ENCODE measurements around the gene MLLT3. TPM values are rescaled to one million over a fixed set of nuclear protein-coding genes. Genes with fewer than 3 reads are reported as not detected.

MLLT3 gene
- total and polyA plus RNA-seq, 2 of the 8 experiments (the other 6 are each of a cell fraction or from before 2014, with no cell fraction given), result 5.9 to 9.6 TPM

GRCh38 chr9:20462410-20462809 lies 159.9 kb downstream of the MLLT3 start:
- no peaks in the 10 kb centered on the region for H3K9me3 ChIP-seq (ENCODE audit: insufficient read depth in 2 of 2, low read depth in 1 of 2, low read length in 1 of 2)
- no peak overlapping the region for H3K9ac ChIP-seq (replicated peaks in 1 of 4; ENCODE audit: extremely low read depth in 1 of 4, low read depth in 3 of 4, low read length in 3 of 4)
- no peaks in the 10 kb centered on the region for H4K20me1 ChIP-seq (replicated peaks in 1 of 2; ENCODE audit: control insufficient read depth in 1 of 2, insufficient read depth in 2 of 2, low read length in 2 of 2)
- no peaks in the 10 kb centered on the region for H3K79me1 ChIP-seq (ENCODE audit: low read depth, low read length)
- no peak overlapping the region for H2BK20ac ChIP-seq (ENCODE audit: low read length)
- H3K14ac ChIP-seq (ENCODE audit: insufficient read length), result no peak overlapping the region
- H3K23me2 ChIP-seq (ENCODE audit: low read depth, low read length), result no peaks in the 10 kb centered on the region
- CTCF ChIA-PET (ENCODE audit: partially characterized antibody), result interaction anchor here (0.6 to 2.8 kb wide), 6 partner anchors 9 to 516 kb away, joined by 3 to 13 read pairs (median 4); no protein-coding TSS in a partner anchor
- no peak for DNase-seq (ENCODE audit: low read depth in 1 of 2, low spot score in 2 of 2)
- no peak overlapping the region for H2AK5ac ChIP-seq (ENCODE audit: low read depth, low read length)
- TF ChIP-seq KDM1A (IDR thresholded peaks at IDR 0.05; ENCODE audit: borderline replicate concordance, low read length) (no peak), BACH1 (IDR thresholded peaks at IDR 0.05; ENCODE audit: low read length) (no peak), TAF1 (IDR thresholded peaks at IDR 0.05; ENCODE audit: low read depth, low read length) (no peak), RAD21 (IDR thresholded peaks at IDR 0.05 in 1 of 2, conservative IDR thresholded peaks at IDR 0.05 in 1 of 2; ENCODE audit: low read depth in 2 of 2, low read length in 2 of 2) (peak; percentile 43 to 58), TEAD4 (IDR thresholded peaks at IDR 0.05; ENCODE audit: low read depth, low read length) (no peak), CTCF (IDR thresholded peaks at IDR 0.05; ENCODE audit: control extremely low read depth in 1 of 3, insufficient read depth in 1 of 3, low read depth in 1 of 3, low read length in 3 of 3) (peak; percentile 45 to 60 (median 51)), CEBPB (IDR thresholded peaks at IDR 0.05; ENCODE audit: low read depth, low read length) (peak; percentile 70), SIN3A (conservative IDR thresholded peaks at IDR 0.05 in 1 of 2, IDR thresholded peaks at IDR 0.05 in 1 of 2; ENCODE audit: low read depth in 1 of 2, low read length in 2 of 2) (no peak), JUN (IDR thresholded peaks at IDR 0.05; ENCODE audit: low read depth, low read length) (no peak), POU5F1 (IDR thresholded peaks at IDR 0.05; ENCODE audit: low read depth, low read length) (no peak), RXRA (IDR thresholded peaks at IDR 0.05; ENCODE audit: insufficient read depth, low read depth, low read length) (no peak), TCF12 (IDR thresholded peaks at IDR 0.05; ENCODE audit: low read depth, low read length) (no peak)
- no peak overlapping the region; the same call in 1 of the 2 replicates for H3K18ac ChIP-seq (ENCODE audit: extremely low read depth, low read length)
- no peaks in the 10 kb centered on the region for H3K36me3 ChIP-seq (ENCODE audit: control insufficient read depth in 2 of 4, insufficient read depth in 4 of 4, low read length in 3 of 4)
- H4K91ac ChIP-seq (replicated peaks; ENCODE audit: insufficient read length, low read length), result no peak overlapping the region
- H2AFZ ChIP-seq (ENCODE audit: low read length), result no peak overlapping the region
- H2BK5ac ChIP-seq (ENCODE audit: low read depth, low read length), result no peak overlapping the region
- no peak overlapping the region for H4K8ac ChIP-seq (ENCODE audit: extremely low read depth, insufficient read depth, low read length)
- no peak overlapping the region for H3K27ac ChIP-seq (ENCODE audit: low read depth, low read length)
- no peak overlapping the region for H3K4ac ChIP-seq (replicated peaks; ENCODE audit: insufficient read length, low read depth, low read length)
- H3K79me2 ChIP-seq (ENCODE audit: control insufficient read depth in 1 of 2, insufficient read depth in 2 of 2, low read length in 2 of 2), result no peaks in the 10 kb centered on the region
- WGBS, 2 experiments (ENCODE audit: extremely low coverage in 1 of 2, insufficient coverage in 1 of 2, insufficient read length in 1 of 2, insufficient replicate concordance in 2 of 2, low coverage in 1 of 2, low lambda C conversion rate in 2 of 2, missing lambda C conversion rate in 1 of 2), result 91% methylated on average over 3 of the region's 3 CpGs; no CpG with 5 or more reads in 1 of the 2 experiments
- no peak overlapping the region for H2BK15ac ChIP-seq (ENCODE audit: low read length)
- no peaks in the 10 kb centered on the region for H3K27me3 ChIP-seq (replicated peaks in 1 of 4; ENCODE audit: control insufficient read depth in 3 of 4, extremely low read depth in 1 of 4, insufficient read depth in 3 of 4, low read length in 3 of 4)
- no peak overlapping the region for H4K5ac ChIP-seq (ENCODE audit: insufficient read length, low read depth, low read length)
- H3K4me2 ChIP-seq (ENCODE audit: insufficient read depth in 1 of 2, low read depth in 2 of 2, low read length in 2 of 2), result no peak overlapping the region
- no peak overlapping the region for H2BK12ac ChIP-seq (ENCODE audit: low read depth, low read length)
- no peak overlapping the region for H3K56ac ChIP-seq (replicated peaks; ENCODE audit: insufficient read length, low read depth, low read length)
- H3K23ac ChIP-seq (ENCODE audit: insufficient read length), result no peak overlapping the region
- H3K4me3 ChIP-seq (ENCODE audit: extremely low read depth in 1 of 4, insufficient read depth in 2 of 4, low read depth in 3 of 4, low read length in 4 of 4), result no peak overlapping the region
- no peak overlapping the region for H2BK120ac ChIP-seq (replicated peaks; ENCODE audit: low read depth, low read length)
- POLR2A ChIA-PET (ENCODE audit: partially characterized antibody), result no interaction called here
- peak; percentile 24 for FAIRE-seq
- no peaks in the 10 kb centered on the region for H3K4me1 ChIP-seq (replicated peaks in 1 of 4; ENCODE audit: control insufficient read depth in 3 of 4, insufficient read depth in 4 of 4, low read length in 3 of 4)

All from H1 (cell line).